NCI-H2081 (cell line): ENCODE data around the gene AIFM1.
A peak's percentile ranks its signal among the peaks of the same experiment; 100 is the strongest.

Experiments
- DNase-seq, 2 experiments: peaks; one replicate each; lab custom pipeline; 2025; lab: John Stamatoyannopoulos, UW

Gene AIFM1

GRCh38 chrX:130093271-130093670, 72.4 kb downstream of the AIFM1 start:
- no peak for DNase-seq

DNA sequence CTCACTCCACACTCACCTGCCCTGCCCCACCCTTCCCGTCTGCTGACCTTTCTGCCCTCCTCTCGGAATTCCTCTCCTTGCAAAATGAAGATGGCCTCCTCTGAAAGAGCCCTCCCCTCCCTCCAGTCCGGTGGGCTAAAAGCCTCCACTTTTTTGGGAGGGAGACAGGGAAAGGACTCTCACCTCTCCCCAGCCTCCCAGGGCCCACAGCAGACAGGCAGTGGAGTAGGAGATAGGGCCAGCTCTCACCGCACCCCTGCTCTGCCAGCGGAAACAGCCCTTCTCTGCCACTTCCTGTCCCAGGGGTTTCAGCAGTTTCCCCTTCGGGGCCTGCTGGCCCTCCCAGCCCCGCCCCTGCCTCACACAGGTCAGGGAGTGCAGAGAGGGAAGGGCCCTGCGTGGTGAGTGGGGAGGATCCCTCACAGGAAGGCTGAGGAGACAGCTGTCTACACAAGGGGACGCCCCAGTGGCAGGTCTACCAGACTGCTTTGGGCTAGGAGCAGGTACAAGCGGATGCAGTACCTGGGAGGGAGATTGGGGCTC, 73.6 kb downstream of the AIFM1 start:
- DNase-seq = no peak

DNA sequence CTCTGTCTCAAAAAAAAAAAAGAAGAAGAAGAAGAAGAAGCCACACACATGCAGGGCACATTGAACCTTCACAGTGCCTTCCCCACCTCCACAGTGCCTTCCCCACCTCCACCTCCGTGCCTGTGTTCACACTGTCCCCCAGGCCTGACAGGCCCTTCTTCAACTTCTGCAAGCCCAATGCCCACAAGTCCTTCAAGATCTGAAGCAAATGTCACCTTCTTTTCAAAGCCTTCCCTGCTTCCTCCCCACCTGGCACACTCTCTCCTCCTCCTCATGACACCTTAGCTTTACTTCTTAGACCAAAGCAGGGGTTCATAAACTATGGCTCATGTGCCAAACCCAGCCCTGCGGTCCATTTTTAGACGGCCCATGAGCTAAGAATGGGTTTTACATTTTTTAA, 75.3 kb downstream of the AIFM1 start:
- DNase-seq = no peak

GRCh38 chrX:130086447-130087206, 79.0 kb downstream of the AIFM1 start:
- no peak for DNase-seq

DNA sequence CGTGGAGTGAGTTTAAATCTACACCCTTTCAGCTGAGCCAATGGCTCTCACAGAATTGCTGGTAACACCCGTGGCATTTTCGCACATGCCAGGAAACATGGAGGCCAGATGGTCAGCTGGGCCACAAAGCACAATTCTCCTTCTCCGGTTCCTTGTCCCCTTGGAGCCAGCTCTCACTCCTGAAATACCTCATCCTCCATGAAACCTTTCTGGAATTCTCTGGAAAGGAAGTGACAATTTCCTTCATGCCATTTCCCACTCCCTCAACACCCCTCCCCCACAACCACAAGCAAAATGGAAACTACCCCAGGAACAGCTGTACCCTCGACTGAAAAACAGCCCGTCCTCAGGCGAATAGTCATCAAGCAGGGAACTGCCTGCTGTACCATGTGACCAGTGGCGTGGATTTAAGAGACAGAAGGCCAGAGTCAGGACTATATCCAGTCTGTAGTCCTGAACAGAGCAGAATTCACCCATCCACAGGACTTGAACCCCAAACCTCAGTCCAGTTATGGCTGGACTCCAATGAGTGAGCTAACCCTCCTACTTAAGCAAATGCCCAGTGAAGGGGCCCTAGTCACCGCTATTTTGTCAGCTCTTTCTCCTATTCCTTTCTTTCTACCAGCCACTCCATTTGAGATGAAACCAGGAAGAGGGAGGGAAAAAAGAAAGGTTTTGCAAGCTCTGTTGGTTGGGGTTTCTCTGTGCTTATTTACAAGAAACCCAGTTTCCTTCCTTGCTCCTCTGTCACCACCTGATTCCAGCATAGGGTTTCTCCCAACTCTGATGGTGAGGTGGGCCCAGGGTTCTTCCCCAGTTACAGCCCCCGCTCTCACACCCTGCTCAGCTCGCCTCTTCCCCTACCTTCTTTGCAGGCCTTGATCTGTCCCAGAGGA, 79.8 kb downstream of the AIFM1 start:
- no peak for DNase-seq

GRCh38 chrX:130084631-130085237, 80.9 kb downstream of the AIFM1 start:
- no peak for DNase-seq

GRCh38 chrX:130083656-130084382, 81.8 kb downstream of the AIFM1 start:
- no peak for DNase-seq

DNA sequence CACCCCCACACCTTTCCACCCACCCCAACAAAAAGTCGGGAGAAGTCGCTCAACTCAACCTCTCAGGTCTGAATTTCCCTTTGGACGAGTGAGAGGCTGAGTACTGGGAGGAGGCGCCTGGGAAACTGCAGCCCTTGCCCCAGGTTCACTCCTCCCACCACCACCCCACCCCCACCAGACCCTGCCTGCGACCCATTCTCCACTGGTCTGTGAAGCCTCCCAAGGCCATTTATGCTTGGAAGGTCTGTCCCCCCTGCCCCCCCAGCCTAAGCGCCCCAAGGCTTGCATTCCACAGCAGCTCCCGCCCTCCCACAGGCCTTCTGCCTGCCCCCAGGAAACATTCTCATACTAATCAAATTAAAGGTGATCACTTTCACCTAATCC, 82.5 kb downstream of the AIFM1 start:
- no peak for DNase-seq

GRCh38 chrX:130082244-130083106, 83.2 kb downstream of the AIFM1 start:
- no peak for DNase-seq

- no peak for DNase-seq
These were observed 84.1 kb downstream of the AIFM1 start for GRCh38 chrX:130081421-130082045.

DNA sequence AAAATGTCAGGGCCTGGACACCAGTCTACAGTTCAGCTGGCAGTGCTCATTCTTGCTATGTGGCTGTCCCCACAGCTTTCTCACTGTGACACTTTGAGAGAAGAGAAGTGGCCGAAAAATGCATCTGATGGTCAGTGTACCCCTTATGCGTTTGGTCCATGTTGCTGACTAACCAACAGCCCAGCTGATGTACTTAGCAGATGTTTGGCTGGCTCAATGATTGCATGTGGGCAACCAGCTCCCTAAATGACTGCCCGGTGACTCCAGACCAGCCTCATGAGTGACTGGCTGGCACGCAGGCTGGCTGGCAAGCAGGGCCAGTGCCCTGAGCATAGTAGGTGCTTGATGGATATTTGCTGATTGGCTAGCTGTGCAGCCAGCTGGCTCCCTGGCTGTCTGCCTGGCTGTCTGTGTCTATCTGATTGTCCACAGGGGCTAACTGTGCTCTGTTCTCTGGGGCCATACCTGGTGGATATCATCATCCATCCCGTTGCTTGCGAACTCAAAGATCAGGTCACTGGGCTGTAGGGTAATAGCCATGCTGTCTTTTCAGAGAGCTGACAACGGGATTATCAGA, 84.8 kb downstream of the AIFM1 start:
- DNase-seq = no peak

DNA sequence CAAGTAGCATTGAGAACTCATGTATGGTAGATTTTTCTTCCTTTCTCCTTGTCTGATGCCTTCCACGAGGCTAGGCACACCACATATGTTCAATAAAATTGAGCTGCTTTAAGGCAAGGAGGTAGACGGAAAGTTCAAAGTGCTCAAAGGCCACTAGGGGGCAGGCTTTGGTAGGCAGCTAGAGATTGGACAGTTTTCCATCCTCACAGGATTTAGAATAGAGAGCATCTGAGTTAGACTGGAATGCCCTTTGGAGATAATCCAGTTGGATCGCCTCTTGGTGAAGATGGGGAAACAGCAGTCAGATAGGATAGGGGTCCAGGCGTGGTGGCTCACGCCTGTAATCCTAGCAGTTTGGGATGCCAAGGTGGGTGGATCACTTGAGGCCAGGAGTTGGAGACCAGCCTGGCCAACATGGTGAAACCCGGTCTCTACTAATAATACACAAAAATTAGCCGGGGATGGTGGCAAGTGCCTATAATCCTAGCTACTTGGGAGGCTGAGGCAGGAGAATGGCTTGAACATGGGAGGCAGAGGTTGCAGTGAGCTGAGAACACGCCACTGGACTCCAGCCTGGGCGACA, 85.7 kb downstream of the AIFM1 start:
- DNase-seq = peak; percentile 54 to 57
